ENCODE data around the gene OSBPL6. TPM values are rescaled to one million over a fixed set of nuclear protein-coding genes. Genes with fewer than 3 reads are reported as not detected.

The OSBPL6 gene
- total RNA-seq, 2 experiments from 2014 or later, result 0.16 to 0.24 TPM

- ChIA-PET CTCF (interaction anchor here (0.8 kb wide), 1 partner anchor 9 kb away, joined by 3 read pairs; no protein-coding TSS in a partner anchor), POLR2A (no interaction called here)
- H3K27me3 Mint-ChIP-seq (ENCODE audit: low read depth), result peaks cover 23% of the 10 kb centered on the region
- H3K4me3 Mint-ChIP-seq, result no peak overlapping the region
- ATAC-seq (no peak), DNase-seq (no peak)
- H3K36me3 Mint-ChIP-seq (ENCODE audit: low read depth), result no peaks in the 10 kb centered on the region
- H3K9me3 Mint-ChIP-seq (ENCODE audit: insufficient read depth), result no peaks in the 10 kb centered on the region
- no peak overlapping the region for H3K27ac Mint-ChIP-seq
- no peaks in the 10 kb centered on the region for H3K4me1 Mint-ChIP-seq (ENCODE audit: low read depth)
Observed at GRCh38 chr2:178296394-178297090, 102.2 kb downstream of the OSBPL6 start.

- Mint-ChIP-seq H3K36me3 (ENCODE audit: low read depth) (no peaks in the 10 kb centered on the region), H3K27me3 (ENCODE audit: low read depth) (peaks cover 25% of the 10 kb centered on the region), H3K27ac (no peak overlapping the region), H3K4me3 (no peak overlapping the region), H3K4me1 (ENCODE audit: low read depth) (no peaks in the 10 kb centered on the region), H3K9me3 (ENCODE audit: insufficient read depth) (no peaks in the 10 kb centered on the region)
- ChIA-PET POLR2A (no interaction called here), CTCF (interaction anchor here (0.8 kb wide), 1 partner anchor 9 kb away, joined by 3 read pairs; no protein-coding TSS in a partner anchor)
- no peak for DNase-seq
- no peak for ATAC-seq
Observed at GRCh38 chr2:178297091-178297411, 102.7 kb downstream of the OSBPL6 start.

- ATAC-seq, result no peak
- peaks cover 26% of the 10 kb centered on the region for H3K27me3 Mint-ChIP-seq (ENCODE audit: low read depth)
- DNase-seq, result no peak
- H3K4me1 Mint-ChIP-seq (ENCODE audit: low read depth), result no peaks in the 10 kb centered on the region
- CTCF ChIA-PET, result no interaction called here
- H3K4me3 Mint-ChIP-seq, result no peak overlapping the region
- H3K27ac Mint-ChIP-seq, result no peak overlapping the region
- H3K36me3 Mint-ChIP-seq (ENCODE audit: low read depth), result no peaks in the 10 kb centered on the region
- POLR2A ChIA-PET, result no interaction called here
- H3K9me3 Mint-ChIP-seq (ENCODE audit: insufficient read depth), result no peaks in the 10 kb centered on the region
Observed at GRCh38 chr2:178298785-178299212, 104.5 kb downstream of the OSBPL6 start.

- ChIA-PET CTCF (no interaction called here), POLR2A (no interaction called here)
- H3K4me3 Mint-ChIP-seq, result no peak overlapping the region
- DNase-seq, result no peak
- H3K4me1 Mint-ChIP-seq (ENCODE audit: low read depth), result no peaks in the 10 kb centered on the region
- H3K27me3 Mint-ChIP-seq (ENCODE audit: low read depth), result peaks cover 17% of the 10 kb centered on the region
- H3K27ac Mint-ChIP-seq, result no peak overlapping the region
- ATAC-seq, result no peak
- no peaks in the 10 kb centered on the region for H3K36me3 Mint-ChIP-seq (ENCODE audit: low read depth)
- no peaks in the 10 kb centered on the region for H3K9me3 Mint-ChIP-seq (ENCODE audit: insufficient read depth)
Observed at GRCh38 chr2:178301649-178302238, 107.4 kb downstream of the OSBPL6 start.

- ChIA-PET POLR2A (no interaction called here), CTCF (interaction anchor here (3.1 kb wide), 1 partner anchor 111 kb away, joined by 16 read pairs; no protein-coding TSS in a partner anchor)
Observed at GRCh38 chr2:178304333-178304732, 110.0 kb downstream of the OSBPL6 start.

GRCh38 chr2:178306352-178307073 is 112.2 kb downstream of the OSBPL6 start:
- H3K36me3 Mint-ChIP-seq (ENCODE audit: low read depth), result no peaks in the 10 kb centered on the region
- H3K27me3 Mint-ChIP-seq (ENCODE audit: low read depth), result peaks cover 14% of the 10 kb centered on the region
- no peaks in the 10 kb centered on the region for H3K9me3 Mint-ChIP-seq (ENCODE audit: insufficient read depth)
- peak; percentile 52 for DNase-seq
- peak; percentile 49 for ATAC-seq
- ChIA-PET CTCF (interaction anchor here (0.6 to 3.1 kb wide), 10 partner anchors 8 to 195 kb away, joined by 3 to 16 read pairs (median 4); no protein-coding TSS in a partner anchor), POLR2A (no interaction called here)
- no peak overlapping the region for H3K4me3 Mint-ChIP-seq
- H3K4me1 Mint-ChIP-seq (ENCODE audit: low read depth), result no peaks in the 10 kb centered on the region
- no peak overlapping the region for H3K27ac Mint-ChIP-seq

More at GRCh38 chr2:178304333-178304732, 110.0 kb downstream of the OSBPL6 start:
- Mint-ChIP-seq H3K36me3 (ENCODE audit: low read depth) (no peaks in the 10 kb centered on the region), H3K27ac (no peak overlapping the region), H3K4me3 (no peak overlapping the region), H3K27me3 (ENCODE audit: low read depth) (peaks cover 19% of the 10 kb centered on the region), H3K9me3 (ENCODE audit: insufficient read depth) (no peaks in the 10 kb centered on the region), H3K4me1 (ENCODE audit: low read depth) (no peaks in the 10 kb centered on the region)
- no peak for DNase-seq
- ATAC-seq, result no peak

GRCh38 chr2:178307650-178308049 is 113.3 kb downstream of the OSBPL6 start:
- ChIA-PET POLR2A (no interaction called here), CTCF (no interaction called here)
- Mint-ChIP-seq H3K27me3 (ENCODE audit: low read depth) (peaks cover 12% of the 10 kb centered on the region), H3K27ac (no peak overlapping the region), H3K36me3 (ENCODE audit: low read depth) (no peaks in the 10 kb centered on the region), H3K4me3 (no peak overlapping the region), H3K9me3 (ENCODE audit: insufficient read depth) (no peaks in the 10 kb centered on the region), H3K4me1 (ENCODE audit: low read depth) (no peaks in the 10 kb centered on the region)
- ATAC-seq (no peak), DNase-seq (no peak)

GRCh38 chr2:178309541-178309940 is 115.2 kb downstream of the OSBPL6 start:
- DNase-seq (no peak), ATAC-seq (no peak)
- Mint-ChIP-seq H3K4me3 (no peak overlapping the region), H3K9me3 (ENCODE audit: insufficient read depth) (no peaks in the 10 kb centered on the region), H3K27me3 (ENCODE audit: low read depth) (peaks cover 7% of the 10 kb centered on the region), H3K27ac (no peak overlapping the region), H3K36me3 (ENCODE audit: low read depth) (no peaks in the 10 kb centered on the region), H3K4me1 (ENCODE audit: low read depth) (no peaks in the 10 kb centered on the region)
- CTCF ChIA-PET, result interaction anchor here (1.2 kb wide), 1 partner anchor 9 kb away, joined by 3 read pairs; no protein-coding TSS in a partner anchor
- POLR2A ChIA-PET, result no interaction called here

GRCh38 chr2:178315078-178315477 is 120.8 kb downstream of the OSBPL6 start:
- Mint-ChIP-seq H3K27ac (no peak overlapping the region), H3K27me3 (ENCODE audit: low read depth) (peaks cover 7% of the 10 kb centered on the region), H3K36me3 (ENCODE audit: low read depth) (no peaks in the 10 kb centered on the region), H3K9me3 (ENCODE audit: insufficient read depth) (no peaks in the 10 kb centered on the region), H3K4me1 (ENCODE audit: low read depth) (no peaks in the 10 kb centered on the region), H3K4me3 (no peak overlapping the region)
- no peak for ATAC-seq
- CTCF ChIA-PET, result interaction anchor here (1.1 to 1.2 kb wide), 2 partner anchors 8 to 204 kb away, joined by 3 read pairs; no protein-coding TSS in a partner anchor
- POLR2A ChIA-PET, result no interaction called here
- no peak for DNase-seq

- DNase-seq (no peak), ATAC-seq (no peak)
- POLR2A ChIA-PET, result no interaction called here
- Mint-ChIP-seq H3K4me1 (ENCODE audit: low read depth) (no peaks in the 10 kb centered on the region), H3K27ac (no peak overlapping the region), H3K9me3 (ENCODE audit: insufficient read depth) (no peaks in the 10 kb centered on the region), H3K4me3 (no peak overlapping the region), H3K36me3 (ENCODE audit: low read depth) (no peaks in the 10 kb centered on the region), H3K27me3 (ENCODE audit: low read depth) (peaks cover 8% of the 10 kb centered on the region)
- CTCF ChIA-PET, result interaction anchor here (1.2 kb wide), 1 partner anchor 9 kb away, joined by 3 read pairs; no protein-coding TSS in a partner anchor
Observed at GRCh38 chr2:178315488-178315948, 121.2 kb downstream of the OSBPL6 start.

GRCh38 chr2:178317811-178318210 is 123.5 kb downstream of the OSBPL6 start:
- no peak for ATAC-seq
- Mint-ChIP-seq H3K36me3 (ENCODE audit: low read depth) (no peaks in the 10 kb centered on the region), H3K27ac (no peak overlapping the region), H3K9me3 (ENCODE audit: insufficient read depth) (no peaks in the 10 kb centered on the region), H3K4me3 (no peak overlapping the region), H3K27me3 (ENCODE audit: low read depth) (peaks cover 18% of the 10 kb centered on the region), H3K4me1 (ENCODE audit: low read depth) (no peaks in the 10 kb centered on the region)
- POLR2A ChIA-PET, result no interaction called here
- CTCF ChIA-PET, result interaction anchor here (0.5 to 1.2 kb wide), 2 partner anchors 8 to 117 kb away, joined by 3 to 4 read pairs; no protein-coding TSS in a partner anchor
- DNase-seq, result no peak
